ENCODE measurements around the gene CCT3.
"Not testable (repeated sequence)": the region's sequence is repeated elsewhere in the genome, so short reads cannot be mapped to it uniquely, and the experiment has no call there.

Gene CCT3

DNA sequence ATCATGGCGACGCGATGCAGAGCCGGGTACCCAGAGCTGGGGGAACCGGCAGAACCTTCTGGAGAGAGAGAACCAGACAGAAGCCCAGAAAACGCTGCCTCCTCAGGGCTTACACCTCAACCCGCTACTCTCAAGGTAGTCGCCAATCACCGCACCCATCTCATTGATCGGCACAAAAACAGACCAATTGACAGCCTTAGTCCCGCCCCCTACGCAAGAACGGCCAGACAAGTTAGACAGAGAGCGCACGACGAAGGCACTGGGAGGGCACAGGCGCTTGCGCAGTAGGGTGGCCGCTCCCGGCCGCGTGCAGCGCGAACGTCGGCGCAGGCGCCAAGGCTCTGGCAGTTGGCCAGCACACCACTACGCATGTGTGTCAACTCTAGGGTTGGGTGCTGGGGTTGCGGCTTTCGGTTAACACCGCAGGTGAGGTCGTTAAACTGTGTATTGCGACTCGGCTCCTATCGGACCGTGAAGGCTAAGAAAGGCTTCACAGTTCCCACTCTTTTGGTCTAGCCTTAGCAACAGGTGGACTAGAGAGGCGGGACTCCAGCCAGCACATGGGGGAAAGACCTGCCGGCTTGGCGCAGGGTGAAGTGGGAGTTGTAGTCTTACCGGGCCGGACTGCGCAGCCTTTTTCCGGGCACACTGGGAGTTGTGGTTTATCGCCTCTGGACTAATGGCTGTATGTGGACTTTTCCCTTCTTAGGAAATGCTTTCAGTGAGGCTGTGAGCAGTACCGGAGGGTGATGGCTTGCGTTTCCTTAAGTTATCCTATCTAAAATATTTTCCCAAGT is at the start of gene CCT3, which contains the start of gene TSACC:
TSS of gene CCT3 (minus strand) at position 113 of the 797 bp plus-strand sequence. CDS start at position 5, 108 bp downstream.
TSS of gene TSACC (plus strand) at position 347 of the 797 bp plus-strand sequence. CDS start 1,232 bp downstream, outside the sequence.
- peak; percentile 97 for DNase-seq (ENCODE audit: low read depth in 2 of 2)

GRCh38 chr1:156387870-156388173 is 49.7 kb upstream of the CCT3 start:
- no peak for DNase-seq (ENCODE audit: low read depth in 2 of 2)

DNA sequence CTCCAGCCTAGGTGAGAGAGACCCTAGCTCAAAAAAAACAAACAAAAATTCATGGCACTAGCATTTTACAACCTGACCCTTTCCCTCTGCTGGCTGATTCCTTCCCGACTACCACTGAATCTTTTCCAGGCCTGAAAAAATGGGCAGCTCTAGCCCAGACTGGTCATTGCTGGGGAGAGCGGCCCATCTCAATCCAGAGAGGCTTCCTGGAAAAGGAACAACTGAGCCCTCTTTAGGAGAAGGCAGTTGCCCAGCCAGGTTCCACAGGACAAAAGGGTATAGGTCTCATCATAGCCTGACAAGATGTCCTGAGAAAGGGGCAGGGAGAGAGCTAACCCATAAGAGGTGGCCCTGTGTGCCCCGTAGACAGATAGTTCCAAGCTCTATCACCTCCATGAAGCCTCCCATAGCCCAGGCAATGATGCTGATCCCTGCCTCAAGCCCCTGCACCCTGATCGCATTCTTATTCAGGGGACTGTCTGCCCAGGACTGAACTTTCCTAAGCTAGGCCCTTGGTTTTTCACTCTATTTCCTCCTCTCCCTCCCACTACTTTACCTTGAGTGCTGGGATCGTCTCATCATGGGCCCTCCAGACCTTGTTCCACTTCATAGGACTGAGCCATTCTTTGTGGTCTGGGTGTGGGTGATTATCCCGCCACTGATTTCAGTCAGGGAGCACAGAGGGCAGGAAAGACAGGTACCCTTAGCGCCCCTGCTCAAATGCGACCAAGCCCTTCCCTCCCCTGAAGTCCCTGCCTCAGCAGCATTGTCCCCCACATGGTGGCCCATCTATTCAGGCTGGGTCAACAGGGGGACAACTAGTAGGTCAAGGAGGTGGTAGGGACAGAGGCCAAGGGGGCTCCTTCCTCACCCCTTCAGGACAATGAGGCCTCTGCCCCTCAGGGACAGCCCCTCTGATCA is 49.1 kb upstream of the CCT3 start:
- DNase-seq (ENCODE audit: low read depth in 2 of 2) = no peak

DNA sequence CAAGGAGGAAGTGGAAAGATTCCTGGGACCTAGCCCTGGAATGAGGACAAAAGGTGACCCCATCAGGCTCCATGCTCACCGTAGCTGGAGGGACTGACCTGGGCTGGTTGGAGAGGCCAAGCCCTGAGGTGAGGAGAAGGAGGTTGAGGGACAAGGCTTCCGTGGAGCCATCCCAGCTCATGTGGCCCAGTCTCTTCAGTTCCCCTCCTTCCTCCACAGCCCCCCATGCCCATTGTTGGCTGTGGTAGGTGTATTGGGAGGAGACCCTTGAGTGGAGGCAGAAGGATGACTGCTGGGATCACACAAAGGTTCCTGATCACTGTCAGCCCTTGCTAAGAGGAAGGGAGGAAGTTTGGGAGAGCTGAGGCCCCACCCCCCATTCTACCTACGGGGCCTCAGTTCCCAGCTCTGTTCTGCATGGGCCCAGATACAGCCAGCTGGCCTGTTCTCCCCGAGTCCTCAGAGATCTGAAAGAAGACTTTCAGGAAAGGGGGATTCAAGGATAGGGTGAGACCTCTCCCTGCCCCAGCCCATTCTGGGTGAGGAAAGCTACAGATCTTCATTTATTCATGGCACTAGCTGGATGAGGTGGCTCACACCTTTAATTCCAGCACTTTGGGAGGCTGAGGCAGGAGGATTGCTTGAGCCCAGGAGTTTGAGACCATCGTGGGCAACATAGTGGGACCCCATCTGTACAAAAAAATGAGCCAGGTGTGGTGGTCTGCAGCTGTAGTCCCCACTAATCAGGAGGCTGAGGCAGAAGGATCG is 48.2 kb upstream of the CCT3 start:
- DNase-seq (ENCODE audit: low read depth in 2 of 2) = no peak

- DNase-seq (ENCODE audit: low read depth in 2 of 2) = peak; percentile 35 to 55
Measured at GRCh38 chr1:156385534-156386031, 47.5 kb upstream of the CCT3 start.

DNA sequence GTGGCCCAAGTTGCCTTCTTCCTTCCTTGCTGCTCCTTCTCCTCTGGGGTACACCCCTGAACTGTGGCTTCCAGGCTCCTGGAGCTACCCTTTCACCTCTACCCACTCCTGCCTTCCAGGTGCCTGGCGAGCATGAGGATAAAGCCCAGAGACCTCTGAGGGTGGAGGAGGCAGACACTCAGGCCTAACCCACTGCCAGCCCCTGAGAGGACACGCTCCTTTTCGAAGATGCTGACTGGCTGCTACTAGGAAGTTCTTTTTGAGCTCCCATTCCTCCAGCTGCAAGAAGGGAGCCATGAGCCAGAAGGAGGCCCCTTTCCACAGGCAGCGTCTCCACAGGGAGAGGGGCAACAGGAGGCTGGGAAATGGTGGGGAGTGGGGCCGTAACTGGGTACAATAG is 46.6 kb upstream of the CCT3 start:
- no peak for DNase-seq (ENCODE audit: low read depth in 2 of 2)

GRCh38 chr1:156384007-156384406 is 45.9 kb upstream of the CCT3 start:
- DNase-seq (ENCODE audit: low read depth in 2 of 2) = no peak

- DNase-seq (ENCODE audit: low read depth in 2 of 2) = peak; percentile 10 to 44
Measured at GRCh38 chr1:156383023-156383422, 44.9 kb upstream of the CCT3 start.

DNA sequence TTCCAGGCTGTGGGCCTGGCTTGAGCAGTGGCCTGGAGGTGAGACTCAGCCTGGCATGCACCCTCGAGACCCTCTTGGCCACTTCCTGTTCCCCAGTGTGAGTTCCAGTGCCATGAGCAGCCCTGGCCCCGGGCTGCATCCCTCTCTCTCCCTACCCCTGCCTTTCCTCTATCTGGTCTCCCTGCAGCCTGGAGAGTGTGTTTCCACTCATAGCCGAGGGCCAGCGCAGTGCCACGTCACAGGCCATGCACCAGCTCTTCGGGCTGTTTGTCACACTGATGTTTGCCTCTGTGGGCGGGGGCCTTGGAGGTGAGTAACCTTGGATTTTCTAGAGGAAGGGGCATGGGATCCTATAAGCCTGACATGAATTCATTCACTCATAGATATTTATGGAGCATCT is 44.5 kb upstream of the CCT3 start:
- DNase-seq (ENCODE audit: low read depth in 2 of 2) = no peak

GRCh38 chr1:156379420-156380165 is 41.5 kb upstream of the CCT3 start:
- DNase-seq (ENCODE audit: low read depth in 2 of 2) = no peak

GRCh38 chr1:156378557-156378956 is 40.5 kb upstream of the CCT3 start:
- no peak for DNase-seq (ENCODE audit: low read depth in 2 of 2)

GRCh38 chr1:156376958-156377919 is 39.1 kb upstream of the CCT3 start:
- DNase-seq (ENCODE audit: low read depth in 2 of 2) = no peak

DNA sequence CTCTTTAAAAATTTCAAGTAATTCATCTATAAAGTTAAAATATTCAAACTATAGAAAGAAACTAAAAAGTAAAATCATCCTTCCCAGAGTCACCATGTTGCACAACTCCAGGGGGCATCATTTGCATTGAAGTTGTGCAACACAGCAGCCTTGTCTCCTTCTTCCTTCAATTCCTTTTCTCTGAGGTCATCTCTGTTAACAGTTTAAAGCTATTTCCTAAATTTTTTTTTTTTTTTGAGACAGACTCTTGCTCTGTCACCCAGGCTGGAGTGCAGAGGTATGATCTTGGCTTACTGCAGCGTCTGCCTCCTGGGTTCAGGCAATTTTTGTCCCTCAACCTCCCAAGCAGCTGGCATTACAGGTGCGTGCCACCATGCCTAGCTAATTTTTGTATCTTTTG is 38.1 kb upstream of the CCT3 start:
- DNase-seq (ENCODE audit: low read depth in 2 of 2) = no peak

- no peak for DNase-seq (ENCODE audit: low read depth in 2 of 2)
Measured at GRCh38 chr1:156373546-156373945, 35.5 kb upstream of the CCT3 start.

GRCh38 chr1:156372876-156373275 is 34.8 kb upstream of the CCT3 start:
- DNase-seq (ENCODE audit: low read depth in 2 of 2) = no peak

- no peak for DNase-seq (ENCODE audit: low read depth in 2 of 2)
Measured at GRCh38 chr1:156372265-156372586, 34.1 kb upstream of the CCT3 start.

DNA sequence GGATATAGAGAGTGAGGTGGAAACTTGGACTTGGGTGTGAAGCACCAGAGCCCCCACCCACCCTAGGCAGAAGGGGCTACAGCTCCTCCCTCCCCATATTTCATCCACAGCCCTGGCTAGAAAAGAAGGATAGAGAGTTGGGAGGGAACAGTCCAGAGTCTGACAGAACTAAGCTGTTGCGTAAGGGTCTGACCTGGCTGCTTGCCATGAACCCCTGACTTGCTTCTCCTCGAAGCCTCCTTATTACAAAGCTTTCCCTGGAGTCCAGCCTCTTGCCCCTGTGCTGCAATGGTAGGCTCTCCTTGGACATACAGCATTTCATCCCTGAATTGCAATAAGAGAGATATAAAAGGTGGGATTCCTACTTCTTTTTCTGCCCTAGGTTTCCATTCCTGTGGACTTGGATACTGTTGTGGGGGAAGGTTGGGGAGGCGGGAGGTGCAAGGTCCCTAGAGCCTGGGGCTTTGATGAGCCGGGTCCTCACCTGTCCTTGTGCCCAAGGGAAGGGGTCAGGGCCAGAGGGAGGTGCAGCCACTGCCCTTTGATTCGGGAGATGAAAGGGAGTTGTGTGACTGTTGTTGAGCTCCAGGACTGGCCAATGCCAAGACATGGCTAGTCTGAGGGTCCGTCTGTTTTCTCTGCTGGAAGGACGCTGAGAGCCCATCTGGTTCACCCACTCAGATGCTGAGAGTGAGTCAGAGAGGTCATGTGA is 33.6 kb upstream of the CCT3 start:
- DNase-seq (ENCODE audit: low read depth in 2 of 2) = no peak

- DNase-seq (ENCODE audit: low read depth in 2 of 2) = not testable (repeated sequence)
Measured at GRCh38 chr1:156369685-156370286, 31.7 kb upstream of the CCT3 start.
